Breast epithelium (tissue), 4 donors: ENCODE results near the gene DOCK3. TPM values are rescaled to one million over a fixed set of nuclear protein-coding genes. Genes with fewer than 3 reads are reported as not detected.

Experiments
- DNase-seq, 2 donors: peaks; one replicate each; pipeline ENCODE4 v3.0.0-alpha.2; 2019; ENCODE audit warnings: low spot score in 2 of 2
- H3K27ac ChIP-seq, 2 donors: fragments of 200-600 bp; sonication (generic) in 1 of 2; one replicate each; pipeline ENCODE4 v1.5.1; 2016 to 2019; ENCODE audit warnings: mild to moderate bottlenecking in 1 of 2
- H3K27me3 ChIP-seq, 2 donors: fragments of 200-600 bp; sonication (generic) in 1 of 2; one replicate each; pipeline versions ENCODE4 v1.5.1 to v1.6.0; 2017 to 2019; ENCODE audit warnings: control low read depth in 1 of 2, mild to moderate bottlenecking in 1 of 2
- H3K36me3 ChIP-seq: fragments of 200-600 bp; one replicate; pipeline ENCODE4 v1.5.1; 2019
- H3K4me1 ChIP-seq, 2 donors: fragments of 200-600 bp; sonication (generic); one replicate each; pipeline ENCODE4 v1.5.1; 2016 to 2019; ENCODE audit warnings: control low read depth in 1 of 2
- H3K4me3 ChIP-seq, 3 donors: fragments of 200-600 bp; sonication (generic); 1 replicate in 2 of 3; 2 replicates in 1 of 3; pipeline ENCODE4 v1.5.1; 2016 to 2019; ENCODE audit warnings: mild to moderate bottlenecking in 3 of 3, moderate library complexity in 2 of 3
- H3K9me3 ChIP-seq, 2 donors: fragments of 200-600 bp; sonication (generic) in 1 of 2; one replicate each; pipeline ENCODE4 v1.5.1; 2016 to 2019; ENCODE audit warnings: control low read depth in 1 of 2
- CTCF ChIP-seq, 3 donors: fragments of 450-650 bp; IDR thresholded peaks; one replicate each; pipeline ENCODE4 v1.5.1; 2016 to 2017; ENCODE audit warnings: antibody characterized with exemption in 3 of 3, mild to moderate bottlenecking in 3 of 3, moderate library complexity in 3 of 3
- POLR2A ChIP-seq: fragments of 450-650 bp; IDR thresholded peaks from one replicate; pipeline ENCODE4 v1.6.1; 2016; ENCODE audit warnings: antibody characterized with exemption, mild to moderate bottlenecking, moderate library complexity
- POLR2AphosphoS5 ChIP-seq, 3 donors: sonication (generic); formaldehyde crosslinking; IDR thresholded peaks; one replicate each; pipeline ENCODE4 v1.6.1; 2017; ENCODE audit warnings: antibody characterized with exemption in 3 of 3
- intact Hi-C: fragments of 100-400 bp; cut with DNase I; formaldehyde crosslinking; loops from one replicate; pipeline ENCODE4 v1.15.1; 2023; ENCODE audit warnings: low total_unique reads
- total RNA-seq, 3 donors: library from RNA; depleted of rRNA; stranded (reverse); fragments of >200 nt; gene quantifications; one replicate each; pipeline ENCODE4 v1.1.0, GENCODE V29; 2016

DOCK3 gene
- total RNA-seq, 3 donors from 2014 or later = 0.64 to 0.73 (median 0.66) TPM

GRCh38 chr3:51393134-51393495 lies 718.4 kb downstream of the DOCK3 start:
- no peaks in the 10 kb centered on the region for H3K36me3 ChIP-seq
- peak overlapping the region in 1 of 3 donors; percentile 76 for H3K4me3 ChIP-seq
- H3K9me3 ChIP-seq = no peaks in the 10 kb centered on the region
- DNase-seq = no peak
- no peak for TF ChIP-seq POLR2AphosphoS5 (IDR thresholded peaks at IDR 0.05)
- intact Hi-C loops = loop anchor here (2.0 to 10.0 kb wide), 2 partner anchors 290 to 818 kb away; no protein-coding TSS in a partner anchor
- H3K4me1 ChIP-seq = peaks cover 7 to 26% of the 10 kb centered on the region in 2 donors
- no peaks in the 10 kb centered on the region for H3K27me3 ChIP-seq
- no peak overlapping the region for H3K27ac ChIP-seq

GRCh38 chr3:51393564-51393963 lies 718.8 kb downstream of the DOCK3 start:
- Histone ChIP-seq H3K4me1 (peaks cover 7 to 24% of the 10 kb centered on the region in 2 donors), H3K9me3 (no peaks in the 10 kb centered on the region), H3K27me3 (no peaks in the 10 kb centered on the region), H3K27ac (no peak overlapping the region), H3K4me3 (peak overlapping the region in 1 of 3 donors; percentile 9), H3K36me3 (no peaks in the 10 kb centered on the region)
- no peak for DNase-seq
- intact Hi-C loops = loop anchor here (2.0 to 10.0 kb wide), 2 partner anchors 289 to 819 kb away; no protein-coding TSS in a partner anchor
- TF ChIP-seq POLR2A = no peak
- TF ChIP-seq POLR2AphosphoS5 (IDR thresholded peaks at IDR 0.05) = no peak
- no peak for TF ChIP-seq CTCF (IDR thresholded peaks at IDR 0.05)

- intact Hi-C loops = loop anchor here (10.0 kb wide), 1 partner anchor 820 kb away; no protein-coding TSS in a partner anchor
- peaks cover 7 to 15% of the 10 kb centered on the region in 2 donors for H3K4me1 ChIP-seq
- H3K9me3 ChIP-seq = no peaks in the 10 kb centered on the region
- peak overlapping the region in 1 of 2 donors; percentile 13 for H3K27ac ChIP-seq
- no peaks in the 10 kb centered on the region for H3K36me3 ChIP-seq
- no peak for DNase-seq
- TF ChIP-seq POLR2A (no peak), POLR2AphosphoS5 (IDR thresholded peaks at IDR 0.05) (no peak), CTCF (IDR thresholded peaks at IDR 0.05) (no peak)
- no peak overlapping the region for H3K4me3 ChIP-seq
- no peaks in the 10 kb centered on the region for H3K27me3 ChIP-seq
Measured at GRCh38 chr3:51394541-51394940, 719.8 kb downstream of the DOCK3 start.

- H3K4me3 ChIP-seq = no peak overlapping the region
- intact Hi-C loops = loop anchor here (10.0 kb wide), 1 partner anchor 821 kb away; no protein-coding TSS in a partner anchor
- no peak overlapping the region for H3K27ac ChIP-seq
- H3K9me3 ChIP-seq = no peaks in the 10 kb centered on the region
- H3K4me1 ChIP-seq = peaks cover 5 to 10% of the 10 kb centered on the region in 2 donors
- no peaks in the 10 kb centered on the region for H3K27me3 ChIP-seq
- H3K36me3 ChIP-seq = no peaks in the 10 kb centered on the region
- TF ChIP-seq POLR2A (no peak), POLR2AphosphoS5 (IDR thresholded peaks at IDR 0.05) (no peak), CTCF (IDR thresholded peaks at IDR 0.05) (no peak)
- no peak for DNase-seq
Measured at GRCh38 chr3:51395493-51396213, 720.9 kb downstream of the DOCK3 start.

GRCh38 chr3:51396401-51396800 lies 721.7 kb downstream of the DOCK3 start:
- intact Hi-C loops = loop anchor here (10.0 kb wide), 1 partner anchor 822 kb away; no protein-coding TSS in a partner anchor
- Histone ChIP-seq H3K36me3 (no peaks in the 10 kb centered on the region), H3K27ac (peak overlapping the region; percentile 8 to 41), H3K27me3 (no peaks in the 10 kb centered on the region), H3K9me3 (no peaks in the 10 kb centered on the region), H3K4me3 (no peak overlapping the region), H3K4me1 (peaks cover 3 to 8% of the 10 kb centered on the region in 2 donors)
- no peak for DNase-seq
- TF ChIP-seq POLR2A = no peak
- no peak for TF ChIP-seq CTCF (IDR thresholded peaks at IDR 0.05)
- TF ChIP-seq POLR2AphosphoS5 (IDR thresholded peaks at IDR 0.05) = no peak
